GM18507 (cell line): ENCODE results near the gene ARHGAP6.

Source experiments
- DNase-seq: peaks from one replicate; pipeline ENCODE4 v3.0.0; 2011; ENCODE audit warnings: low read depth; ENCODE audit not compliant: insufficient read length; ENCODE audit errors: extremely low spot score
- FAIRE-seq: peaks from 2 replicates; lab custom pipeline; 2011; peaks lifted over from hg19 to GRCh38; lab: Jason Lieb, UNC

The ARHGAP6 gene

DNA sequence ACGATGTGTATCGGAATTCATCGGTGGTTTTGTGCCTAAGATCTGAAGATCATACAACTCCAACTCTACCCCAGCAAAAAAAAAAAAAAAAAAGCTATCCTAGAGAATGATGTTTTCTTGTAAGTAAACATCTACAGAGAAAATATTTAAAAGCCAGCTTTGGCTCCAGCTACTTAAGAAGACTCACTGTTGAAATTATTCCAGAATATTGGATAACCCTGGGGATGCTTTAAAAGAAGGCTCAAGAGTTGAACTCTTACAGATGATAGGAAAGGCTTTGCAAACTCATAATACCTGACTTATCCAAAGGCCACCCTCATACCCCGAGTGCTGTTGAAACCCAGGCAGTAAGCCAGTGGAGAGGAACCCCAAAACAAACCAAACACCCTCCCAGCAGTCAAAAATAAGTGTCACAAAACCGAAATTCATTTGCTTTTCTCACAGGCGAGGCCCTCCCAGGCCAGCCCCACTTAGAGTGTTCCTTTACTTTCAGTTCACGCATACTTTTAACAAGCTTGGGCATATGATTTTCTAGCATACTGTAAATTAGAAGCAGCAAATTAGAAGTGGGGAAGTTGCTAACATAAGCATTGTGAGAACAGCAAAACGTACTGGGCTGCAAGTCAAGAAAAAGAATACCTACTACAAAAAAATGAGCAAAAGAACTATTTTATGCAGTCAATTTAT, 375.2 kb downstream of the ARHGAP6 start:
- FAIRE-seq: peak; percentile 9
- DNase-seq: no peak

DNA sequence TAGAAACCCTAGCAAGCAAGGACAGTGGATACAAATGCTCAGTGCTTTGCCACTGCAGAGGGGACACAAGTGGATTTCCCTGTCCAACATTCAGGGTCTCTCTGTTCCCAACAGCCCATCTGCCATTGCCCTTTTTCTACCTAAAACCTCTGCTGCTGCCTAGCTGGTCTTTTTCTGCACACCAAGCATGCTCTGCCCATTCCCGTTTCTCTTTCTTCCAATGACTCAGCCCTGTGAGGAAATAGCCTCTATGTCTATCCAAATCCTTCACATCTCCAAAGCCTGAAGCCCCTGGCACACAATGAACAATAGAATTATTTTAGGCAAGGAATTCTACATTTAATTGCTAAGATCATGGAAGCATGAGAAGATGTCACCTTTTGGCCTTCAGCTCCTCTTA, 378.2 kb downstream of the ARHGAP6 start:
- DNase-seq: no peak
- no peak for FAIRE-seq

DNA sequence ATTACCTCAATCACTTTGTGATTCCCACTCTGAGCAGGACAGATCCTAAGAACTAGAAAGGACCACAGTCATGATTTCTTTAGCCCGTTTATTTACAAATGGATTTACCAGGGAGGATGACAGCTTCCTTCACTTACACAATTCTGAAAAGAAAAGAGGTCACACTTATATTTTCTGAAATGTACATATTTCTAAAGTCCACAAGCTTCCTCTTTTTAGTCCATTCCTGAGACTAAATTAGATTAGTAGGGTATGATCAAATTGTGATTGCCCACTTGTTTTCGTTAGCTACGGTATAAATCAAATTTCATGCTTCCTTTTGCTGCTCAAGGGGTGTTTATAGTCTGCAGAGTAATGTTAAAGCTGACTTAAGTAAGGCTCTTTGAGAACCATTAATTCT, 380.1 kb downstream of the ARHGAP6 start:
- DNase-seq (no peak), FAIRE-seq (no peak)

DNA sequence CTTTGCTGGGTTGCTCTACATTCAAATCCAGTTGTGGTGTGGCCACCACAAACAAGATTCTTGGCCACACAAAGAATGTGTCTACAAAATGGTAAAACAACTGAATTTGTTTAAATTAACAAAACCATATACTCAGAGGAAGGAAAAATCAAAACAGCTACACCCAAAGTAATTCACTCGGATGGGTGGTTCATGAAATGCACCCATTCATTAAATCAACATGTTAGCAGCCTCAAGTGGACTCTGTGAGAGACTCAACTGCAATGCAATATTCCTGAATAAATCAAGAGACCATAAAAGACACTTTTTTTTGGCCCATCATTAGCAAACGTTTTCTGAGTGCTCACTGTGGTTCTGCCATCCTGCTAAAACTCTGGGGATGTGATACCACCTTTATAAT, 383.7 kb downstream of the ARHGAP6 start:
- no peak for DNase-seq

DNA sequence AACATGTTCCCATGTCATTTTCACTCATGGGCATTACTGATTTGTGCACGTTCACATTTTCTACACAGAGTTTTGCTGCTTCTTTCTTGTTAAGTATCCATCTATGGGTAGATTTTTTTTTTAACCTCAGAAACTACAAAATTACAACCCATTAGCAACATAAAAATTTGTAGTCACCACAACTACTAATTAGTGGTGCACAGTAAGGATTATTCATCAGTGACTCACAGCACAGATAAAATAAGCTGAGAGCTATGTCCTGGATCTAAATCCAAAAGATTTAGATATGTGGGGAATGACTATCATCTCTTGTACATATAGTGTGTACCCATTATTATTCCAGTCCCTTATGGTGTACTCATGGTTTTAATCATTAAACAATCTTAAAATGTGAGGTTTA, 392.2 kb downstream of the ARHGAP6 start:
- DNase-seq (no peak), FAIRE-seq (no peak)

More for the DNA sequence above, 383.7 kb downstream of the ARHGAP6 start:
- peak; percentile 60 for FAIRE-seq

DNA sequence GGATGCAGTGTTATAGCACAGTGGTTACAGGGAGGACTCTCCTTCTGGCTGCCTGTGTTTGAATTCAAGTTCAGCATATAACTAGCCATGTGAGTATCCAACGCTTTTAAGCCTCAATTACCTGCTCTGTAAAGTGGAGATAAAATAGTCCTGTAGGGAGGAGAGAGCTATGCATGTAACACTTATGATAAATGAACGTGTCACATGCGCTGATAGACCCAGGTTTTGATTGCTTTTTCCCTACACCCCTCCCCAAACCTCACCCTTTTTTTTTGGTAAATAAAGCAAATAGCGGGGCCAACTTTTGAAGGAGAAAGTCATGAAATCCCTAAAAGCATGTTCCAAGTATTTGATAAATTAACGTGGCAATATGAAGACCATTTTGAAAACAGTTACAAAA, 392.9 kb downstream of the ARHGAP6 start:
- DNase-seq: no peak
- FAIRE-seq: no peak

DNA sequence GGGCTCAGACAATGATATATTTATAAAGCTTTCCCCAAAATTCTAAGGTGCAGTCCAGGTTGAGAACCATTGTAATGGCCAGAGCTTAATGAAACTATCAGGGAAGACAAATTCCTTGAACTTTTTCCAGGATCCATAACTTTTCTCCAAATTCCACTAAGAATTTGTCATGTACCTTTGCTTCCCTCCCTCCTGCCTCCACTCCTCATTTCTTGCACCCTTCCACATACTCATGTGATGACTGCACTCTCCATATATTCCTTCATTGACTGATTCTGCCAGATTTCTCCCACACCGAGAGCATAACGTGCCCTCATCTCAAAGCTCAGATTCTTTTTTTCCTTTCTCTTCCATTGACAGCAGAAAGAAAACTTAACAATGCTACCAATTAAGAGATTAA, 393.4 kb downstream of the ARHGAP6 start:
- DNase-seq: no peak

DNA sequence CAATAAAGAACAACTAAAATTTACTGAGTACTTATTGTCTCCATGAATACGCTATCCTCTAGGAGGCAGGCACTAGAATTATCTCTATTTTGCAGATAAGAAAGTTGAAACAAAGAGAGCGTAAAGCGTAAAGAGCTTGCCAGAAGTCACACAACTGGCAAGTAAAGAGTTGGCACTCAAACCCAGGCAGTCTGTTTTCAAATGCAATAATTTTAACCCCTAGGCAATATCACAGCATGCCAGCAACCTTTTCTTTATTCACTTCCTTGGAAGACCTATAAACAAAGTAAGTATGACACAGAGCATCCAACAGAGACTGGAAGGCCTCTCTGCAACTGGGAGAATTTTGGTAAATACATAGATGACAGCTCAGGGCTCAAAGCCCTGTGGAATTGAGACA, 395.7 kb downstream of the ARHGAP6 start:
- no peak for FAIRE-seq

More for the DNA sequence above, 393.4 kb downstream of the ARHGAP6 start:
- FAIRE-seq: no peak

DNA sequence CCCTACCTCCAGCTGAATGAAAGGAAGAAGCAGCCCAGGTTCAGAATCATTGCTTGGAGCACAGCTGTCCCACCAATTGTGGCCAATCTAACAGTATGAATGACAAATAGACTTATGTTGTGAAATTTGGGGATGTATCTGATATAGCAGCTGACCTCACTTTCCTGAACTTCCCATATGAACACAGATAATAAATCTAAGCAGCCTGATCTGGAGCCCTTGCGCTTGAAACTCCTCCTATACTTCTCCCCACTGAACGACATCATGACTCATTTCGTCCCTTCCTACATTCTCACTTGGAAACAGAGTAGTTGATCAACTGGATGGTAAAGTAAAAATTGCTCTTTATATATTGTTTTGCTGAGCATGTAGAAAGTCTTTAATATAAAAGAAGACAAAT, 396.7 kb downstream of the ARHGAP6 start:
- DNase-seq: no peak
- no peak for FAIRE-seq

More for the DNA sequence above, 395.7 kb downstream of the ARHGAP6 start:
- no peak for DNase-seq

DNA sequence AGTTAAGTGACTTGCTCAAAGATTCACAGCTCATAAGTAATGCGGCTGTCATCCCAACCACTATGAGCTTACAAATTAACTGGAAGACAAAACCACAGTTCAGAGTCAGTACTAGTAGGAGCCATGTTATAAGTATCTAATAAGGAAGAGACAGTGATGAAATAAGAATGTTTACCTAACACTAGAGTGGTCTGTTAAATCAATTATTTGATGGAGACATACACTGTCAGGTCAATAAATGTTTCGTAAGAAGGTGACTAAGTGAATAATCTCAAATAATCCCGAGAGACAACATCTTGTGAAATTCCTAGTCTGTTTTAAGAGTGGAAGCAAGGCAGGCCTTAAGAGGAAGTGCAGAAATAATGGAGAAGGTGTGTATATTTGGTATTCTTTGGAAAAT, 398.3 kb downstream of the ARHGAP6 start:
- DNase-seq (no peak), FAIRE-seq (peak; percentile 35)

DNA sequence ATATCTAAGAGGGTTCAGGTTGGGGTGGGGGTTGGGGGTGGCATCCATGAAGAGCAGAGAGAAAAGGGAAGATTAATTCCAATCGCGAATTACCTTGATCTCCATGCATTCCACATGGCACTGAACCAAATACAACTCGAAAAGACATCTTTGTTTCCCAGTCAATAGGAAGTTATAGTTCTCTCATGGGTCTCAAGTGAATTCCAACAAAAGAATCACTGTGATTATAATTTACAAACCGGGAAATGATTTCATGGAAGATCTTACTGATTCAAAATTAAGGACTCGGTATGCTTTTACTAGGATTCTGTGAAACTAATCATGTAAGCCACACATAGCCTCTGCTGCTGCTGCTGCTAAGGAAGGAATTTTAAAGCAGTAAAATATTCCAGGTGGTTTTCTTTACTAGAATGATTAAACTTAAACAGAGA, 399.1 kb downstream of the ARHGAP6 start:
- DNase-seq (no peak), FAIRE-seq (no peak)

DNA sequence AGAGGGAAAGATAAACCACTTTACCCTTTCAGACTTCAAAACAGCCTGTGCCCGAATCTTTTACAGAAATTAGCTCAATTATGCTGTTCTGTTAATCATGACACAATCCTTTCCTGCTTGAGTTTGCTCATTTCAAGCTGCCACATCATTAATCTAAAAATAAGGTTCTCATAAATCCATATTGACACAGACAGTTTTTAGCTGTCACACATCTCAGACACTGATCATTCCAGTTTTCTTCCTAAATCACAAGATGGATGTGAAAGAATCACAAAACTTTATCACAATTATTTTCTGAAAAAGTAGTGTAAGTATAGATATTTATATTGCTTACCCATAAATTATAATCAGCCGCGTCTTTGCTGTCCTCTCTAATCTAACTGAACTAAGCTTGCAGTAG, 400.4 kb downstream of the ARHGAP6 start:
- FAIRE-seq: no peak
- no peak for DNase-seq

DNA sequence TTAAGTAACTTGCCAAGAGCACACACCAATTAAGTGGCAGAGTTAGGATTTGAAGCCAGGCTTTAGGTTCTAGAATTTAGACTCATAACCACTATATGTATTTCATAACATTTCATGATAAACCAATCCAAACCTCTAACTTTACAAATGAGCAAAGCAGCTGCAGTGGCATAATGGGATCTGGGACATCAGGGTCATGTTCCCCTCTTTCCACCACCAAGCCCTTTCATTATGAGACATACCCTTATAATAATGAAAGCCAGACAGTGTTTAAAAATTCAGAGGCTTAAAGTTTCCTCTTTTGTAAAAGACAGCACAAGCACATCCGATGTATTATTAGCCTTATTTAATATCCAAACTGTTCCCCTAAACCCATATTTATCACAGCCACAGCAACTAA, 400.8 kb downstream of the ARHGAP6 start:
- DNase-seq (no peak), FAIRE-seq (peak; percentile 47)

DNA sequence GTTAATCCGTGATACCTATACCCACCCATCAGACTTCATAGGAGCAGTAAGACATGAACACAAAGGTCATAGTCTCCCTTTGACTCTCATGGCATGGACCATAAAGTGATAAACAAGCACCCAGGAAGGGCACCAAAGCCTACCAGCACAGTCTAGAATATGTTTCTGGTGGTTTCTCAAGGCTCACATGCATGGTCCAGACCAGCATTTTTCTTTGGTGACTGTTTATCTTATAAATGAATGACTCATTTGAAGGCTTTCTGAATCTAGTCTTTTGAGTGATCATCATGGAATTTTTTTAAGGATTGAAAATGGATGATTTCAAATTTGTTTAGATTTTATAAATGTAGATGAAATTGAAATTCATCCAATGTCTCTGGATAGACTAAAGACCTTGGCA, 404.5 kb downstream of the ARHGAP6 start:
- DNase-seq: no peak
- no peak for FAIRE-seq

DNA sequence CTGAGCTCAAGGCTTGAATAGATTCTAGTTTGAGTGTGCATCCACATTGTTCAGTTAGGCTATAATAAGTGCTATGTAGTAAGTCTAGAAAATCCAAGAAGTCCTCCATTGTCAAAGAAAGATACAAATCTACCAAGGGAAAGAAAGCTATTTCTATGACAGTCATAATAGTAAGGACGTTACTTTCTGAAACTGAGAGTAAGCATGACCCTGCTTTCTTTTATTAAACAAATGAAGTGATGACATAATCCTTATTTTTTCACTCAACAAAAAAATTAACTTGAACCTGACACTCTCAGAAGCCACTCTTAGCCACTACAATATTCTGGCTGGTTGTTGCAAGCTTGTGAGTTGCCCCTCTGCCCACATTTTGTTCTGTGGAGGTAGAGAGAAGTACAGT, 406.3 kb downstream of the ARHGAP6 start:
- DNase-seq: no peak
- peak; percentile 45 for FAIRE-seq

DNA sequence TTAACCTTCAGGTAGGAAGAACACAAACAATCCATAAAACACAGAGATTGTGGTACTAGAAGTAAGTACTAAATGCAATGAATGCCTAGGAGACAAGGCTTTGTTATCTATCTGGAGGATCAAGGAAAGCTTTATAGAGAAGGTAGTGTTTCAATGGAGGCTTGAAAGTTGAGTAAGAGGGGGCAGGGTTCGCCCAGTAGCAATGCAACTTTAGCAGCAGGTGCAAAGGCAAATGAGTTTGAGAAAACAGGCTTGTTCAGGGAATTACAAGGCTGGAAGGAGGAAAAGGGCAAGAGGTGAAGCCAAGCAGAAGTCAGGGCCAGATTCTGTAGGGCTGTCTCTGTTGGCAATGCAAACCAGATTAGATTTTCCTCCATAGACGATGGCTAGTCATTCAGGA, 408.0 kb downstream of the ARHGAP6 start:
- DNase-seq: no peak
- no peak for FAIRE-seq

DNA sequence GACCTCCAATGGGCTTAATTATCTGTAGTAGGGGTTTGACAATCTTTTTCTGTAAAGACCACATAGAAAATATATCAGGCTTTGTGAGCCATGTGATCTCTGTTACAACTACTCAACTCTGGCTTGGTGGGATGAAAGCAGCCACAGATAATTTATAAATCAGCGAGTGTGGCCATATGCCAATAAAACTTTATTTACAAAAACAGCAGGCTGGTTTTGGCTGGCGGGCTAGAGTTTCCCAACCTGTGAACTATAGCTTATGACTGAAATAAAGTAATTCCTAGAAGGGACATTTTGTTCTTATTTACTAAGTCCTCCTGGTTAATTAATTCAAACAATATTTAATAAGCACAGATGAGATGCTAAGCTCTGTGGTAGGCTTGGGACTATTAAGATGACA, 408.4 kb downstream of the ARHGAP6 start:
- DNase-seq (no peak), FAIRE-seq (no peak)

DNA sequence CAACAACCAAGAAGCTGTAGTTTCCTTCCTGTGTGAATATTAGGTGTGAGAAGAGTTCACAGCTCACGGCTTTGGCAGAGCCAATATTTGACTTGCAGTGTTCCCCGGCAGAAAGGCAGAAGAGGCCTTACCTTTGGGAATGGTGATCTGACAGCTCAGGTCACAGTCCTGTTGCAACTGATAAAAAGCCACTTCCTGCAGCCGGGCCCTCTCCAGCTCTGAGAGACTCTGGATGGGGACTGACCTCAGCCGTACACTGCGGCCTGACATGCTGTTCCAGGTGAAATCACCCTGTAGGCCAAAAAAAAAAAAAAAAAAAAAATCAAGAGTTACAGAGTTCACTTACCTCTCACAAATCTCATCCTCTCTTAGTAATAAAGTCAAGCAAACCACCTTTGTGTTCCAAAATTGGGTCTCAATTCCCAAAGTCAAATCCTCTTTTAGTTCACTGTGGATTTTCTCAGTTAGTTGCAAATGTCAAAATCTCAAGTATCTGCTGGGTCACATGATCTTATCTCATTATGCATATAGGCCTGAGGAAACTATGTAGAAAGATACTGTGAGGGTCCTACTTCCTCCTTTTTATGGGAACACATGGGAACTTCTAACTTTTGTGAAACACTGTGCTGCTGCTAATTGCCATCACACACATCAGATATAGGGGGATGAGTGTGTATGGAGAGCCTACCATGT, 411.2 kb downstream of the ARHGAP6 start:
- no peak for DNase-seq
- FAIRE-seq: no peak

DNA sequence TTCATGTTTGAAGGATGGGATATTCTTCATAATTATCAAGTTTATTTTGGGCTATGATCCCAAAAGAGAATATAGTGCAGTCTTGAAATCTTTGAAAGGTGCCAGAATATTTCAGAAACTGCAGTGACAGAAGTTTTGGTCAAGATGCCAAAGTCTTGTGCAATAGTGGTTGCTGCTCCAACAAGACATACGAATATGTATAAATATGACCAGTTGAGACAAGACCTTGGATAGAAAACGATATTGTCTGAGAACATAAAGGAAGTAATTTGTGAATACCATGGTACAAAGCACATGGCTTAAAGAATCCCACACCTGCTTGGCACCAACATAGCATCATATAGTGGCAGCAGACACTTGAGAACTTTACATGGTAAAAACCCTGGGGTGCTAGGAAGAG, 421.1 kb downstream of the ARHGAP6 start:
- no peak for FAIRE-seq
- DNase-seq: no peak

DNA sequence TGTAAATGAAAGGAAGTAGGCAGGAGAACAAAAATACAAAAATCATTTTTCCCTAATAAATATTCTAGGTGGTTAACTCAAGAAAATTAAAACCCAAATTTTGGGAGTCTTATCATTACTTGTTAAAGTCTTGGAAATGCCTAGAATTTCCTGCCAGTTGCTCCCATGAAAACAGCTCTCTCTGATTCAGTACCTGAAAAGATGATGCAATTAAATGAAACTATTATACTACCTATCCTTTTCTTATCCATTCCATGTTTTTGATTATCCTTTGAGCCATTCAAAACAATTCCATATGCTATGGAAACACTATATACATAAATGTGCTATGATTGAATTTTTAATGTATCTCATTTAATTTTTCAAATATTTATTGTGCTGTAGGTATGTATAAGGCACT, 423.0 kb downstream of the ARHGAP6 start:
- no peak for DNase-seq
- FAIRE-seq: no peak

DNA sequence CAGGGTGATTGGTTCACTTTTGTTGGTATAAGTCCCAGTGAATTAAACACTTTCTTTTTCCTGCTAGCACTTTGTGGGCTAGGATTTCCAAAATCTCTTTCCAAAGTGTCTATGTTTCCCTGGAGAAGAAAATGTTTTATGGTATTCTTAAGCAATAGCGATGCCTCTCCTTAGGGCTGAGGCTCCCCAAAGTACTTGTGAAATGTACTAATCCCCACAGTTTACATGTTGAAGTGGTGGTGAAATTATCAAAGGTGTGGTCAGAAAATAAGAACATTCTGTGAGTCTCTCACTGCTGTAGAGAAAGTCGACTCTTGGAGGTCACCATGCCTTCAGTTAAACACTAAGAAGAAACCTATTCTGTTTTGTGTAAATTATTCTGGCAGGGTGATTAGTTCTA, 424.0 kb downstream of the ARHGAP6 start:
- FAIRE-seq (no peak), DNase-seq (no peak)
